HG02588 (cell line): ENCODE results near the gene TANC1.

ENCODE experiments used
- ATAC-seq: cut with Tn5 transposase; IDR thresholded peaks from one replicate; pipeline ENCODE4 v1.9.1; 2021; ENCODE audit warnings: mild to moderate bottlenecking, moderate library complexity; ENCODE audit not compliant: unreplicated experiment

The TANC1 gene

DNA sequence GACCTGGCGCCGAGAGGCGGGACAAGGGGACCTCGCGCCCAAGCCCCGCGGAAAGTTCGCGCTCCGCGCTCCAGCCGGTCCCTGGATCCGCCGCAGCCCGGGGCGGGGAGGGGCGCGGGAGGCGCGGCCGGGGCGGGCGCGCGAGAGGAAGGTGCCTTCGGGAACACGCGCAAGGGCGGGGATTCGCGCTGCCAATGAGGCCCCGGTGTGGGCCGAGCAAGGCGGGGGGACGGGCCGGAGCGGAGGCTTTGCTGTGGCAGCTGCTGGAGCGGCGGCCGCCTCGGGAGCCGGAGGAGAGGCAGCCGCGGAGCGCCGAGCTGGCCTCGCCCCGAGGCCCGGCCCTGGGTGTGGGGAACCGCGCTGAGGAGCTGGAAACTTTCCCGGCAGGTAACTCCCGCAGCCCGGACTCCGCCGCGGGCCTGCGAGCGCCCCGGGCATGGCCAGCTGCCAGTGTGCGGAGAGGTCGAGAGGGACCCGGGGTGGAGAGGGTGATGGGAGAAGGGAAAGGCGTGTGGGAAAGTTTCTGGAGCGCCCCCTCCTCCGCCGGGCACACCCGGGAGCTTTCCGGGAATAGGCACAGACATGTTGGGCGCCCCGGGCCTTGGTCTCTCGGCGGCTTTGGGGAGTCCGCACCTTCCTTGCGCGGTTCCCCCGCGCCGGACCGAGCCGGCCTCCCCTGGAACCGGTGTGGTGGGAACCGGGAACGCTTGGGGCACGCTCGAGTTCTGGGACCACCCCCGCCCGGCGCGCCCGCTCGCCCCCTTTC lies at the start of gene TANC1:
TANC1 (plus strand) TSS at position 245 of the 766 bp plus-strand sequence. CDS start 97,271 bp downstream, outside the sequence.
- ATAC-seq: peak; percentile 89

DNA sequence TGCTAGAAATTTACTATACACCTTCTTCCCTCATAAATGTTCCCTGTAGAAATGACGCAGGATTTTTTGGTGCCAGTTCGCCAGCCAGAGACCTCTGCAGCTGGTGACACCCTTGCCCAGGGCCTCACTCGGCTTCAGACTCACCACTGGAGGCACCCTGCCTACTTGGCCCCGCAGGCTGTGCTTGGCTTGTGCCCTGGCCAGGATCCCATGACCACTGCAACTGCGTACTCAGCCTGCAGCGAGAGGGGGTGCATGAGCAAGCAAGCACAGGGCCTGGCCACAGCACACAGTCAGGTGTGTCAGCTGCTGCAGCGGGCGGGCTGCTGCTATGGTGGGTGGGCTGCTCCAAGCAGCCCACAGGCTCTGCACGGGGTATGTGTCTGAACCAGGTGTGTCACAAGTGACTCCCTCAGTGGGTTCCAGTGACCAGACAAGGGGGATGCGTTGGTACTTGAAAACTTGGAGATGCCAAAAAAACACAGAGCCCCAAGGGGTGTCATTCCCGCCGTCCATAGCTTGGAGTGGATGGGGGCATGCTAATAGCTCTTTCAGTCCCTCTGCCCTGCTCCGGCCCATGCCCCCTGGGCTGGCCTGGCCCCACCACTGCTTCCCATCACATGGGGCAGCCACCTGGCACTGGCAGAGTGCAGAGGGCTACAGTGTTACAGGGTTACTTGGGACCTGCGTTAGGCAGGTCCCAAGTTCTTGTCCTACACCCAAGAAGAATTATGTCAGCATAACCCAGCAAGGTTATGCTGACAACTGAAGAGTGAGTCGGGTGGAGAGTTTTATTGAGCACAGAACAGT lies 46.6 kb upstream of the TANC1 start:
- ATAC-seq: no peak

DNA sequence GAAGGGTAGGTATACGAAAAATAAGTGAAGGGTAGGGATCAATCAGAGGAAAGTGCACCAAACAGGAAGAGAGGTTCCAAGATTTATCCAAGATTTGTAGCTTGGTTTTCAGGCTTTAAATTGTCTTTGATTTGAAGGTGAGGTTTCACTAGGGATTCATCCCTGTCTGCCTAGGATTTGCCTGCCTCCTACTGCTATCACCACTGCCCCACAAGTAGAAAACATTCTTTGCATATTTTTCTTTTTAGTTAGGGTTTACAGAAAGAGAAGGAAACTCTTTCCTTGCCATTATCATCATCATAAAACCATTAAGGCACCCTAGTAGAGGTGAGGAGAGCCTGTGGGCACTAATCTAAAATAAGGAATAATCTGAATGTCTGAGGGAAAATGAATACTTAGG lies 45.8 kb upstream of the TANC1 start:
- no peak for ATAC-seq

DNA sequence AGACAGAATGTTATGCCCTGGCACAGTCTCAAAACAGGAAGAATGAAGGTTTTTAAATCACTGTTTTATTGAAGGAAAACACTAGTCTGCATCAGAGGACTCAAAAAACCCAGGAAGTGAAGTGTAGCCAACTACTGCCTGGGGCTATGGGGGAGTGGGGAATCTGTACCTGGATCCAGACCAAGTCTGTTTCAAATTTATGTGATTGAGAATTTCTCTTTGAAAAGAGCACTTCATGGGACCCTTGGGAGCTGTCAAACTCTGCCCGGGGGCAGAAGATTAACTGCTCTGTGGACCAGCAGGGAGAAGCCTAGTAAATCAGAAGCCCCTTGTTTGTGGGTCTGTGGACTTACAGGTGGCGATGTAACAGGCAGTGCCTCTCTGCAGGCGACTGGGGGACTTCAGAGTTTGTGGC lies 45.3 kb upstream of the TANC1 start:
- ATAC-seq: no peak

DNA sequence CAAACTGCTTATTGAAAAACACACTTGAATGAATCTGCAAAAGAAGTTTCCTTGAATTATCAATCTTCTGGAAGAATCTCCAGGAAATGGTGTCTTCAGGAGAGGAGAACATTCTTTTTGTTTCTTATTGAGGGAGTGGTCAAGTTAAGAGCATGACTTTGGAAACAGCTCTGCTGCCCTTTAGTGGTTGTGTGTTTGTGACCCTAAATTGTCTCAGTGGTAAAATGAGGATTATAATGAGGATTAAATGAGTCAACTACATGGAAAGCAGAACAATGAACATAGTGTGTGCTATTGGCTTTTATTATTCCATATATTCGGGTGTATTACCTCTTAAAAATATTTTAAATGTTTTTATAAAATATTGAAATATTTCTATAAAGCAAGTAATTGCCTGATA lies 44.8 kb upstream of the TANC1 start:
- no peak for ATAC-seq

DNA sequence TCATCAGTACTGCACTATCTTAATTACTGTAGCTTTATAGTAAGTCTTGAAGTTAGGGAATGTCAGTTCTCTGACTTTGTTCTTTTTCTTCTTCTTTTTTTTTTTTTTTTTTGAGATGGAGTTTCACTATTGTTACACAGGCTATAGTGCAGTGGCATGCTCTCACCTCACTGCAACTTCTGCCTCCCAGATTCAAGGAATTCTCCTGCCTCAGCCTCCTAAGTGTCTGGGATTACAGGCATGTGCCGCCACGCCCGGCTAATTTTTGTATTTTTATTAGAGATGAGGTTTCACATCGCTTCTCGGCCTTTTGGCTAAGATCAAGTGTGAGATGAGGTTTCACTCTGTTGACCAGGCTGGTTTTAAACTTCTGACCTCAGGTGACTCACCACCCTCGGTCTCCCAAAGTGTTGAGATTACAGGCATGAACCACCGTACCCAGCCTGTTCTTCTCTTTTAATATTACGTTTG lies 41.9 kb upstream of the TANC1 start:
- no peak for ATAC-seq

DNA sequence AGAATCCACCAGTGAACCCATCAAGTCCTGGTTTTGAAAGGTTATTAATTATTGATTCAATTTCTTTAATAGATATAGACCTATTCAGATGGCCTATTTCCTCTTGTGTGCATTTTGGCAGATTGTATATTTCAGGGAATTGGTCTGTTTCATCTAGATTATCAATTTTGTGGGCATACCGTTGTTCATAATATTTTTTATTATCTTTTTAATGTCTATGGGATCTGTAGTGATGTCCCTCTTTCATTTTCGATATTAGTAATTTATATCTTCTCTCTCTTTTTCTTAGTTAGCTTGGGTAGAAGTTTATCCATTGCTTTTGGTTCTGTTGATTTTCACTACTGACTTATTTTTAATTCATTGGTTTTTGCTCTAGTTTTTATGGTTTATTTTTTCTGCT lies 39.9 kb upstream of the TANC1 start:
- no peak for ATAC-seq

DNA sequence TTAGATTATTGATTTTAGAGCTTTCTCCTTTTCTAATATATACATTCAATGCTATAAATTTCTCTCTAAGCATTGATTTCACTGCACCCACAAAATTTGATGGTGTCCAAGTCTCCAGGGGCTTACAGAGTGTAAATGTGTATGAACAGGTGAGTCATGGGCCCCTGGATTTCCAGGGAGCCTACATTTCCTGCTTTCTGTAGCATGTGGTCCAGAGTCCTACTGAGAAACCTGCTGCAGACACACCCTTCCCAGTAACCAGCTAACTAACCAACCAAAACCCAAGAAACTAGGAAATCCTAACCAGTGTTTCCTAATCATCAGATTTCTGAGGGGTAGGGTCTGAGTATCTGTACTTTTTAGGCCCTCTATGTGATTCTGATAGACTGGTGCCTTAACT lies 39.5 kb upstream of the TANC1 start:
- no peak for ATAC-seq

DNA sequence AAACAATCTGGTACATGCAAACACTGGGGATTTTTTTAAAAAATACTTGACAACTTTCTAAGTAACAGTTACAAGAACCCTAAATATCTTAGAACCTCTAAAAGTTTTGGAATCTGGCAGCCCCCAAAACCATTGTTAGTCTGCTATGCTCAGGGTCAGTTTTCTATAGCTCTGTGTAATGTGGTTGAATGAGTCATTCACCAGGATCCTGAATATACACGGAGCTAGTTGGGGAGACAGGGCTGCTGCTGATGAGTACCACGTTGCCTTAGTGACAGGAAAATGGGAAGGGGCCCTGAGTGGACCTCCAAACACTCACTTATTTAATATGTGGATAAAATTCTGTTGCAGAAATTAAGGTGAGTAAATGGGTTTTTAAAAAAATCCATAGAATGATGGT lies 36.9 kb upstream of the TANC1 start:
- no peak for ATAC-seq

DNA sequence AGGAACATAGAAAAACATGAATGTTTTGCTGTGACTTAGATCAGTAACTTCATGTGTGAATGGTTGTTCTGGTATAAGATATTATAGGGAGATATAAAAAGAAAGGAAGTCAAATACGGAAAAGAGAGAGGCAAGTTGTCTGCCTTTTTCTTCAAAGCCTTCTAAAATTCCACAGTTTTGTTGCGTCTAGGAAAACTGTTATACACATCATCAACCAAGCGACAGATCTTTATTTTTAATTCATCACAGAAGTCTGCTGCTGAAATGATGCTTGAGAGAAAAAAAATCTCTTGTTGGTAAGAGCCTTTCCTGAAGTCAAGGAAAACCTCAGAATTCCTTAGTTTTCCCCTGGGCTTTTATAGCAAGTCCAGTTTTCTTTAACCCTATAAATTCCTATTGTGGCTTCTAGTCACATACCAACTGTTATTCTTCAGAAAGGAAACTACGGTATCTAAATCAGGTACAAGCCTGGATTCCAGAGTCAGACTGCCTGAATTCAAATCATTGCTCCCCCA lies 36.3 kb upstream of the TANC1 start:
- no peak for ATAC-seq

DNA sequence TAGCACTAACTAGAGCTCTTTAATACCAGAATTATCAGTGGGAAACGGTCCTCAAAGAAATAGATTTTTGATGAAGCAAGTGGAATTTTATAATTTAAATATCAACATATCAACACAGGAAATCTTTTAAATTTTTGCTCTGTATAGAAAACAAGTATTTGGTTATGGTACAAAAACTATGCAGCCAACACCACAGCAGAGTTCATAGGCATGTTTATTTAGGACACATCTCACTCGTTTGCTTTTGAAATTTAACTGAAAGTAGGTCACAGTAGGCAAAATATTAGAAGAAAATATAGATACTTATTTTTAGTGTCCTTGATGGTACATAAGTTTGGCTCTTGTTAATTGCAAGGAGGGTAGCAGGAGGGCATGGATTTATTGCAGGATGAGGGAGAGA lies 34.3 kb upstream of the TANC1 start:
- ATAC-seq: no peak

DNA sequence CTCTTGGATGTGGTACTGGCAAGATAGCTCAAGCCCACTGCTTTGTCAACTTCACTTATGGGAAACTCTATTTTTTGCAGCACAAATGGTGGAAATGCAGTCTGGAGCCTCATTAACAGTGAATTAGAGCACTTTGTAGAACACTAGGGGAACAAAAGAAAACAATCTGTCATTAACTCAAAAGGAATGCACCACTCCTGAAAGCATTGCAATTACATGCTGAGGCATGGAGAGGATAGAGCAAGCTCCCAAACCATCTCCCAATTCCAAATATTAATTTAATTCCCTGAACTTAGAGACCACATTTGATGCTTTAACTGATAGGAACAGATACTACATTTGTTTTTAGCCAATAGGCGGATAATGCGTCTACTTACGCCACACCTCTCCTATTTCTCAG lies 32.8 kb upstream of the TANC1 start:
- no peak for ATAC-seq

DNA sequence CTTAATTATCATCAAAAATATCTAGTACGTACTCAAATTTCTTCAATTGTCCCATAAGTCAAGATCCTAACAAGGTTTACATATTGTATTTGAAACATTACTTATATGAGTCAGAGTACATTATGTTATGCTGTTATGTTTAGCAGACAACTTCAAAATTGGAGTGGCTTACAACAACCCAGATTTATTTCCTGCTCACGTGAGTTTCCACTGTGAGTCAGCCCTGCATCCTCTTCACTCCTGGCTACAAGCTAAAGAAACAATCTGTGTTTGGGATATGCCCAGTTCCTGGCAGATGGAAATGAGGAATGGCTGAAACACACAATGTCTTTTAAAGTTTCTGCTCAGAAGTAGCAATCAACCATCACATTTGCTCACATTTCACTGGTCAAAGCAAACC lies 31.5 kb upstream of the TANC1 start:
- no peak for ATAC-seq

DNA sequence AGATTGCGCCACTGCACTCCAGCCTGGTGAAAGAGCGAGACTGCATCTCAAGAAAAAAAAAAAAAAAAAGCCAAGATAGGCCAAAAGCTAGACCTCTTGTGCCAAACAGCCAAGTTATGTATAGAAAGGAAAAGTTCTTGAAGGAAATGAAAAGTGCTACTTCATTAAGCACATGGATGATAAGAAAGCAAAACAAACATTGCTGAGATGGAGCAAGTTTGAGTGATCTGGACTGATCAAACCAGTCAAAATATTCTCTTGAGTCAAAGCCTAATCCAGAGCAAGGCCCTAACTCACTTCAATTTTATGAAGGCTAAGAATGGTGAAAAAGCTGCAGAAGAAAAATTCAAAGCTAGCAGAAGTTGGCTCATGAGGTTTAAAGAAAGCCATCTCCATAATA lies 28.1 kb upstream of the TANC1 start:
- ATAC-seq: no peak

DNA sequence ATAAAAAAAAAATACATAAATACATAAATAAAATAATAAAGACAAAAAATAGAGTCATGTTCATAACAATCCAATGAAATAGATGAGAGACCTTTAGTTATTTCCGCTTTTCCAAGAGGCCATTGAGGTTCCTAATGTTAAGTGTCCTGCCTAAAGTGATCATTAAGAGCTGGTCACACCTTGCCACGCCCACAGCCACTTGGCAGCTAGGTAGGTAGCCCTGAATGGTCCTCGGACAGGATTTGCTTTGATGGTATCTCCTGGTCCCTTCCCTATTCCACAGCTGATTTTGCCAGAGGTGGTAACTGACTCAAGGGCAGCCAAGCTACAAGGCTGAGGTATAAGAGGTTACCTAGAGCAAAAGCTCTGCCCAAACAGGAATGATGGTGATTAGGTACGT lies 24.5 kb upstream of the TANC1 start:
- ATAC-seq: no peak

DNA sequence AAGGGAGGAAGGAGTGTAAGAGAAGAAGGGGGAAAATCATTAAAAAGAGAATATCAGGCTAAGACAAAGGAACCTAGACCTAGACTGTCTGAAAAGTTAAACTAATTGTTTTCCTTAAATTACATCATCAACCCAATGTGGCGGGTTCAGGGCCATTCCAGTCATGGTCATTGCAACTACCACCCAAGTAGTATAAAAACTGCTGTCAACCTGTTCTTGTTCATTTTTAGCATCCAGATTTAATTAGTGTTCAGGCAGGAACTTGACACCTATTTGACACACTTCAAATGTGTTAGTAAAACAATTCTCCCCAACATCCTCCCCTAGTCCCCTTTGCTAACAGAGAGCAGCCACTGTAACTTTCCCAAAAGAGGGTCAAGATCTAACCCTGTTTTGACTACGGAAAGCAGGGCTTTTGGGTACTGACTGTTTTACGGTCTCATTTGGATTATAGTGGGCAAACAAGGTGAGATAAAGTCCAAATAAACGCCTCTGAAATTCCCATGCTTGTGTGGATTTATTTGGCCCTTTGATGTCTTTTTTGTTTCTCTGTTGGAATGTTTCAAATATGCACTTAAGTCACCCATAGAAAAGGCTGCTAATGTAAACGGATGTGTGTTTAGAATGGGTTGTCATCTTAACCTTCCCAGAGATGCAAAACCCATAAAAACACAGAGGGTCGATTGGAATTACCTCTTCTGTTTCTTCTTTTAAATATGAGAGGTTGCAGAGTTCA lies 19.3 kb upstream of the TANC1 start:
- no peak for ATAC-seq

DNA sequence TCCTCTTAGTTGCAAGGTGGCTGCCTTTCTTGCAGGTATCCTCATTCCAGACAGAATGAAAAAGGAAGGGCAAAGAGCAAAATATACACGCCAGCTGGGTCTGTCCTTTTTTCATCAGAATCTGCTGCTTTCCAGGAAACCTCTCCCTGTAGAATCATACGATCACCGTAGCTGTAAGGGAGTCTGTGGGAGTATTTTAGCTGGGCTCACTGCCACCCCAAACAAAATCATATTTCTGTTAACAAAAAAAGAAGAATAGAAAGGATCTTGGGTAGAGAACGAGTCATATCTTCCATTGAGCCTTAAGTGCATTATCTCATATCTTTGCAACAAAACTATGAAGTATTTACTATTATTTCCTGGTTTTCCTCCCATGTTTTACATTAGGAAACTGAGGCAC lies 15.0 kb upstream of the TANC1 start:
- ATAC-seq: no peak

DNA sequence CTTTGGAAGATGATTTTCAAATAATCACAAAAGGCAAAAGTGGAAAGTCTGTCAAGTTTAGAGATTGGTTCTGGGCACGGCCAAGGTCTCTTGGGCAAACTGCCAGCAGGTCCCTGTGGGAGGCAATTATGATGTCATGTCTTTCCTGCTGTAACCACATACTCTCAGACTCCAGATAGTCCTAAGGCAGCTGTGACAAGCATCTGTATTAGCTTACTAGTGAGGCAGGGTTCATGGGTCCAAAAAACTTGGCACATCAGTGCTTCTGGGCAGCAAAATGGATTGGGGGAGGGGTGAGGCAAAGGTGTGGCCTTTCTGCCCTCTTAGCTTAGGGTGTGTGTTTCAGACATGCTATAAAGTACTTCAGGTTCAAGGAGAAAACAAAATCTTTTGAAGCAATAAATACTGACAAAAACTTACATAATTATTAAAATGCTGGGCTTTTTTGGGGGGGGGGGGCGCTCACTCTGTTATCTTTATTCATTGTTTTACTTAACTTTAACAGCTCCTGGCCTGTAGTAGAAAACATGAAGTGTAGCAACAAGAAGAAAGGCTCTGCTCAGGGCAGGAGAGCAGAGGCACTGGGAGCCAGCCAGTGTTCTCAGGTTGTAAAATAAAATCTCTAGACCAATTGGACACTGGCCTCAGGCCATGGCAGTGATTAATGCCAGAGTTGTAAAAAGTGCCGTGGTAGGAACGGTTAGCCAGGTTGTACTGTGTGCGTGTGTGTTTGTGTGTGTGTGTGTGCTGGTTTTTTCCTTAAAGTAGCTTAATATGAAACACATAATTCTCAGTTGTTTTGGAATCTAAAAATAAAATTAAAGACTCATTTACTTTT lies 14.3 kb upstream of the TANC1 start:
- ATAC-seq: peak; percentile 60

DNA sequence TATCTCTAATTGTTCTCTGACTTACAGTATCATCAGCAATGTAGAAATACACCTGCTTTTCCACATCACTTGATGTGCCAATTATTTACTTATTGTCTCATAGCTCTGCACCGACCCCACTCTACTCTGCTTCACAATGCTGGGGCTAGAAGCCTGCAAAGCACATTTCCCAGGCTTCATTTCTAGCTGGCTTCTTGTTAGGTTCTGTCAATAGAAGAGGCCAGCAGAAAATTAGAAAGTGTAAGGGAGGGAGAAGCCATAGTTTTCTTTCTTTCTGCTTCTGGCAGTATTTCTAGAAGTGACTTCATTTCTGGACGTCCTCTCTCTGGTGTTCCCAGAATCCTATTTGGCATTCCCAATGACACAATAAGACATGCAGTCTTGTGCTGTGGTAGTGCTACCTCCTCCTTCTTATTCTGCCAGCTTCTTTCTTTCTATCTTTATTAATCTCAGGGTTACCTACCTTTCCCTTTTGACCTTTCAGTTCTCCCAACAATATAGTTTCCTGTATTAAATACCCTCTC lies 12.5 kb upstream of the TANC1 start:
- no peak for ATAC-seq

DNA sequence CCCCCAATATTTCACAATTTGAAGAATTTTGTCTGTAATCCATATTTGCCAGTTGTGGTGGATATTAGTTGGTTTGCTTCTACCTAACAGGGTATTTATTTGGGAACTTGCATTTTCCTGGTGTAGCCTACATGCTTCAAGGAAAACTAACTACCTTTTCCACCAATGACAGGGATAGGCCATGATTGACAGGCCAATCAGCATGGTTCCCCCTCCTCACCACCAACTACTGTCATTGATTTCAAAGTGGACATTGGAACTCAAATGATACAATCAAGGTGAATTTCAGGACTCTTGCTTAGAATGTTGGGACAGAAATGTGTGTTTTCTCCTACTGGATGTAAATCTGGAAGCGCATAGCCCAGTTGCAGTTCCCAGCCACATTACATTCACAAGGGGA lies 10.1 kb upstream of the TANC1 start:
- ATAC-seq: no peak
